Inflammatory macrophage (primary cell): ENCODE measurements around the gene TRIM40.

Experiments used
- DNase-seq, 2 donors: peaks; one replicate each; pipeline ENCODE4 v3.0.0-alpha.2; 2020 to 2022

The TRIM40 gene

GRCh38 chr6:30149858-30150550, 14.1 kb downstream of the TRIM40 start:
- no peak for DNase-seq

- no peak for DNase-seq
These were observed 14.9 kb downstream of the TRIM40 start for GRCh38 chr6:30150671-30151395.

- DNase-seq: no peak
These were observed 15.6 kb downstream of the TRIM40 start for GRCh38 chr6:30151580-30151979.

GRCh38 chr6:30152016-30152673, 16.2 kb downstream of the TRIM40 start:
- no peak for DNase-seq

- DNase-seq: peak; percentile 19 to 39
These were observed 17.1 kb downstream of the TRIM40 start for GRCh38 chr6:30152910-30153610.

GRCh38 chr6:30154061-30154460, 18.1 kb downstream of the TRIM40 start:
- DNase-seq: no peak

GRCh38 chr6:30154709-30155519, 19.0 kb downstream of the TRIM40 start:
- no peak for DNase-seq

- no peak for DNase-seq
These were observed 19.8 kb downstream of the TRIM40 start for GRCh38 chr6:30155520-30156261.

GRCh38 chr6:30156262-30156599, 20.3 kb downstream of the TRIM40 start:
- DNase-seq: peak; percentile 83 to 91

- DNase-seq: no peak
These were observed 20.8 kb downstream of the TRIM40 start for GRCh38 chr6:30156774-30157173.

GRCh38 chr6:30157581-30157980, 21.6 kb downstream of the TRIM40 start:
- no peak for DNase-seq

- DNase-seq: peak in 1 of 2 donors; percentile 28
These were observed 22.1 kb downstream of the TRIM40 start for GRCh38 chr6:30157999-30158398.

GRCh38 chr6:30158475-30159040, 22.6 kb downstream of the TRIM40 start:
- no peak for DNase-seq

- DNase-seq: no peak
These were observed 24.3 kb downstream of the TRIM40 start for GRCh38 chr6:30160008-30160784.

GRCh38 chr6:30160785-30161531, 25.0 kb downstream of the TRIM40 start, which contains the start of gene TRIM10:
Gene TRIM10 (minus strand): TSS chr6:30161211. CDS start chr6:30160858, 353 bp downstream.
- DNase-seq: no peak

GRCh38 chr6:30162265-30163089, 26.5 kb downstream of the TRIM40 start:
- DNase-seq: no peak

GRCh38 chr6:30163090-30163917, 27.4 kb downstream of the TRIM40 start, which contains the start of gene TRIM15:
Gene TRIM15 (plus strand): TSS chr6:30163546. CDS start chr6:30163685, 139 bp downstream.
- peak in 1 of 2 donors; percentile 19 for DNase-seq
